Kidney glomerular epithelial cell (primary cell): Measurements from ENCODE around the gene PLA2G4B.

Source experiments
- DNase-seq: peaks from one replicate; lab custom pipeline; 2025; lab: John Stamatoyannopoulos, UW

PLA2G4B gene

GRCh38 chr15:41851755-41852370, 13.2 kb downstream of the PLA2G4B start:
- DNase-seq: no peak

GRCh38 chr15:41852736-41853590, 14.3 kb downstream of the PLA2G4B start:
- no peak for DNase-seq

GRCh38 chr15:41853831-41854230, 15.2 kb downstream of the PLA2G4B start:
- no peak for DNase-seq

- DNase-seq: no peak
Measured at GRCh38 chr15:41854443-41854842, 15.8 kb downstream of the PLA2G4B start.

- no peak for DNase-seq
Measured at GRCh38 chr15:41855261-41855961, 16.8 kb downstream of the PLA2G4B start.

- no peak for DNase-seq
Measured at GRCh38 chr15:41856262-41856661, 17.6 kb downstream of the PLA2G4B start.

- DNase-seq: no peak
Measured at GRCh38 chr15:41856716-41857115, 18.1 kb downstream of the PLA2G4B start.

- no peak for DNase-seq
Measured at GRCh38 chr15:41857316-41857715, 18.7 kb downstream of the PLA2G4B start.

GRCh38 chr15:41858756-41859155, 20.1 kb downstream of the PLA2G4B start:
- DNase-seq: no peak

- no peak for DNase-seq
Measured at GRCh38 chr15:41860049-41860828, 21.6 kb downstream of the PLA2G4B start.

- DNase-seq: no peak
Measured at GRCh38 chr15:41861736-41862356, 23.2 kb downstream of the PLA2G4B start.

GRCh38 chr15:41862515-41863116, 24.0 kb downstream of the PLA2G4B start:
- no peak for DNase-seq

- DNase-seq: no peak
Measured at GRCh38 chr15:41865490-41866055, 26.9 kb downstream of the PLA2G4B start.

- DNase-seq: no peak
Measured at GRCh38 chr15:41866263-41866703, 27.6 kb downstream of the PLA2G4B start.

- DNase-seq: no peak
Measured at GRCh38 chr15:41866872-41867579, 28.4 kb downstream of the PLA2G4B start.

- DNase-seq: no peak
Measured at GRCh38 chr15:41868321-41868720, 29.7 kb downstream of the PLA2G4B start.

GRCh38 chr15:41869770-41870688, 31.4 kb downstream of the PLA2G4B start:
- DNase-seq: no peak

GRCh38 chr15:41870689-41871081, 32.0 kb downstream of the PLA2G4B start:
- peak; percentile 24 for DNase-seq
